Ectodermal cell (in vitro differentiated cells): ENCODE data around the gene CHD9.
"Not testable (repeated sequence)": the region's sequence is repeated elsewhere in the genome, so short reads cannot be mapped to it uniquely, and the experiment has no call there.

ENCODE experiments used
- H3K27ac ChIP-seq: 2 replicates; pipeline ENCODE4 v1.7.0; 2013; ENCODE audit warnings: mild to moderate bottlenecking, low read depth, low read length; ENCODE audit not compliant: insufficient read depth, poor library complexity, severe bottlenecking
- H3K27me3 ChIP-seq: 2 replicates; pipeline ENCODE4 v1.7.0; 2013; ENCODE audit warnings: mild to moderate bottlenecking, low read length; ENCODE audit not compliant: insufficient read depth, control insufficient read depth, poor library complexity, severe bottlenecking
- H3K36me3 ChIP-seq: one replicate; pipeline ENCODE4 v1.7.0; 2013; ENCODE audit warnings: low read length; ENCODE audit not compliant: control insufficient read depth, insufficient read depth
- H3K4me1 ChIP-seq: one replicate; pipeline ENCODE4 v1.7.0; 2013; ENCODE audit warnings: low read length; ENCODE audit not compliant: control insufficient read depth, insufficient read depth
- H3K4me3 ChIP-seq: 2 replicates; pipeline ENCODE4 v1.7.0; 2013; ENCODE audit warnings: low read depth, low read length, control low read depth; ENCODE audit not compliant: insufficient read depth
- H3K9me3 ChIP-seq: 2 replicates; pipeline ENCODE4 v1.7.0; 2013; ENCODE audit warnings: mild to moderate bottlenecking, low read length, moderate library complexity; ENCODE audit not compliant: control insufficient read depth
- WGBS, 2 experiments: methylation state at CpG; one replicate each; pipeline ENCODE4 v1.1.7; 2013; ENCODE audit warnings: missing lambda C conversion rate in 2 of 2; 5-methylcytosine and 5-hydroxymethylcytosine counted together

CHD9 gene

DNA sequence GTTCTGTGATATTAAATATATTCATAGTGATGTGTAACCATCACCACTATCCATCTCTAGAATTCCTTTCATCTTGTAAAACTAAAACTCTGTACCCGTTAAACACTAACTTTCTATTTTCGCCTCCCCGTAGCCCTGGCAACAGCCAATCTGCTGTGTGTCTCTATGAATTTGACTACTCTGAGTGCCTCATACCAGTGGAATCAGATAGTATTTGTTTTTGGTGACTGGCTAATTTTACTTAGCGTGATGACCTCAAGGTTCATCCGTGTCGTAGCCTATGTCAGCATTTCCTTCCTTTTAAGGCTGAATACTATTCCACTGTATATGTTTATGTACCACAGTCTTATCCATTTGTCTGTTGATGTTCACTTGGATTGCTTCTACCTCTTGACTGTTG lies 18.2 kb downstream of the CHD9 start:
- H3K27ac ChIP-seq, result no peak overlapping the region

DNA sequence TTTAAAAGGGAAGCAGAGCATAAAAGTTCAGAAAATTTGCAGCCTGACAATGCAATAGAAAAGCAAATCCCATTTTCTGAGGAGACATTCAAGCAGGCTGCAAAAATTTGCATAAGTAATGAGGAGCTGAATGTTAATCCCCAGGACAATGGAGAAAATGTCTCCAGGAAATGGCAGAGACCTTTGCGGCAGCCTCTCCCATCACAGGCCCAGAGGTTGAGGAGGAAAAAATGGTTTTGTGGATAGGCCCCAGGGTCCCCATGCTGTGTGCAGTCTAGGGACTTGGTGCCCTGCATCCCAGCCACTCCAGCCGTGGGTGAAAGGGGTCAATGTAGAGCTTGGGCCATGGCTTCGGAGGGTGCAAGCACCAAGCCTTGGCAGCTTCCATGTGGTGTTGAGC lies 19.5 kb downstream of the CHD9 start:
- not testable (repeated sequence) for H3K4me1 ChIP-seq, H3K4me3 ChIP-seq, H3K9me3 ChIP-seq, H3K27ac ChIP-seq, H3K27me3 ChIP-seq, H3K36me3 ChIP-seq
- 60 to 62% methylated on average over 3 of the region's 3 CpGs for WGBS, 2 experiments

More for the DNA sequence above, 18.2 kb downstream of the CHD9 start:
- 92 to 93% methylated on average over 6 of the region's 6 CpGs for WGBS, 2 experiments
- H3K4me1 ChIP-seq, result peaks cover 8% of the 10 kb centered on the region
- no peaks in the 10 kb centered on the region for H3K27me3 ChIP-seq
- H3K4me3 ChIP-seq, result no peak overlapping the region
- no peaks in the 10 kb centered on the region for H3K36me3 ChIP-seq
- H3K9me3 ChIP-seq, result peaks cover 3% of the 10 kb centered on the region

DNA sequence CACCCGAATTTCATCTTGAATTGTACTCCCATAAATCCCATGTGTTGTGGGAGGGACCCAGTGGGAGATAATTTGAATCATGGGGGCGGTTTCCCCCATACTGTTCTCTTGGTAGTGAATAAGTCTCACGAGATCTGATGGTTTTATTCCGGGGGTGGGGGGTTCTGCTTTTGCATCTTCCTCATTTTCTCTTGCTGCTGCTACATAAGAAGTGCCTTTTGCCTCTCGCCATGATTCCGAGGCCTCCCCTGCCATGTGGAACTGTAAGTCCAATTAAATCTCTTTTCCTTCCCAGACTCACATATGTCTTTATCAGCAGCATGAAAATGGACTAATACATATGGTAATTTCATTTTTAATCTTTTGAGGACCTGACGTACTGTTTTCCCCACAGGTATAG lies 20.7 kb downstream of the CHD9 start:
- not testable (repeated sequence) for H3K27ac ChIP-seq, H3K27me3 ChIP-seq, H3K36me3 ChIP-seq, H3K4me3 ChIP-seq, H3K9me3 ChIP-seq
- 91 to 93% methylated on average over 7 of the region's 7 CpGs for WGBS, 2 experiments
- H3K4me1 ChIP-seq, result peaks cover 12% of the 10 kb centered on the region

DNA sequence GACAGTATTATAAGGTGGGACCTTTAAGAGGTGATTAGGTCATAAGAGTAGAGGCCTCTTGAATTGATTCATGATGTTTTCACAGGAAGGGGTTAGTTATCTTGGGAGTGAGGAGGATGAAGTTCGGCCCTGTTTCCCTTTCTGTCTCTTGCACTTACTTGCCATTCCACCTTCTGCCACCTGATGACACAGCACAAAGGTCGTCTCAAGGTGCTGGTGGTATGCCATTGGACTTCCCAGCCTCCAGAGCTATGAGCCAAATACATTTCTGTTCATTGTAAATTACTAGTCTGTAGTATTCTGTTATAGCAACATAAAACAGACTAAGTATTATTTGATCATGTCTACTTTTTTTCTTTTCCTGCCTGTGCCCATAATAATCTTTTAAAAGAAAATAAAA lies 23.5 kb downstream of the CHD9 start:
- Histone ChIP-seq H3K27ac (no peak overlapping the region), H3K4me1 (peaks cover 10% of the 10 kb centered on the region), H3K9me3 (peaks cover under 1% of the 10 kb centered on the region), H3K4me3 (no peak overlapping the region), H3K27me3 (no peaks in the 10 kb centered on the region), H3K36me3 (no peaks in the 10 kb centered on the region)
- 93 to 95% methylated on average over 2 of the region's 2 CpGs for WGBS, 2 experiments

DNA sequence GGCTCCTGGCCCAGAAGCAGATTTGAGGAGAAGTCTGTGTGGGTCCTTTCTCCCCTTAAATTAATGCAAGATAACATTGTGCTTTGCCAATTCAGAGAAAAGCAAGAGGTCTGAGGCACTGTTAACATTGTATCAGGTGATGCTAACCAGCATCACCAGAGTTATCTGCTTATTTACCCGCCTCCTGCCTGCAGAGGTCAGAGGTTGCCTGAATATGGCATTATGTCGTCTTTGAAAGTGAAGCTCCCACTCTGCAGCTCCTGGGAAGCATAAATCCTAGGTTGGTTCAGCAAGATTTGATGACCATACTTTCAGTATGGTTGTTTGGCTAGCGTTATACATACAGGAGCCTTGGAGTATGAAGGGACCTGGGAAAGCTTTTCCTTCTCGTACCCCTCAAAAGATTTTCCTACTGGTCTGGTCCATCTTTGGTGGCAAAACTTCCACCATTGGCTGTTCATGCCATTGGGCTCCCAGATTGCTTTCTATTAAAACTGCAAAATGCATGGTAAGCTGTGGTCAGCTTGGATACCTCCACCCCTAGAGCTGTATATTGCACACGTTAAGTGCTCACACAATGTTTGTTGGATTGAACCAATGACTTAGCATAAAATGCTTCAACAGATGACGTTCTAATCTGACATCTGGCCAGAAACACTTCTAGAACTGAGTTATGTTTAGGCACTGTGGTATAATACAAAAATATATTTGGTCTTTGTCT lies 24.1 kb downstream of the CHD9 start:
- 91 to 97% methylated on average over 6 of the region's 6 CpGs for WGBS, 2 experiments

DNA sequence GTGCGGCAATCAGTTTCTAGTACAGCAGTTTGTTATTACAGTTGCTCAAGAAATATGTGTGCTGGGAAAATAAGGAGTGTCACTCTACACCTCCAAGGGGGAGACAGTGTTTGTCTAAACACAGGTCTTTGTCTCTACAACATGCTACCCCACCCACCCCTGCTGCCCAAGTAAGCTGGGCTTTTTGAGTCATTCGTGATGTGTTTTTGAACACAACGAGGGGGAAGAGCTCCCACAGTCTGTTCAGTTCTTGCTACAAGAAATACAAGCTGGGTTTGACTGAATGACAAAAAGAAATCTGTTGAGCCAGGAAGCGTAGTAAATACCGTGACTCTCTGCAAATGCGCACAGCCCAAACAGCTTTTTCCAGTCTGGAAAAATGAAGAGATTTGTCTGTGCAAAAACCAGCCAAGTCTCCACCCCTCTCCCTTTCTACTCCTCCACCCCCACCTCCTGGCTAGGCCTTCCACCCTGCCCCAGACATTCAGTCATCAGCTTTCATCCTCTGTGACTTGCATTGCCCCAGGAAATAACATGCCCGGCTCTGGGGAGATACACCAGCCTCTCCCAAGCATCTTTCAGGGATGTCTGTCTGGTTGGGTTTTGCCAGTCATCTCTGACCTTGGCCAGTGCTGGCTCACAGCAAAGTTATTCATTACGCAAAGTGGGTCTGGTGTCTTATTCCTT lies 25.7 kb downstream of the CHD9 start:
- no peaks in the 10 kb centered on the region for H3K36me3 ChIP-seq
- peaks cover 14% of the 10 kb centered on the region for H3K4me1 ChIP-seq
- no peaks in the 10 kb centered on the region for H3K9me3 ChIP-seq
- 76 to 79% methylated on average over 8 of the region's 8 CpGs for whole genome bisulfite sequencing, 2 experiments
- H3K27ac ChIP-seq, result no peak overlapping the region
- no peaks in the 10 kb centered on the region for H3K27me3 ChIP-seq
- no peak overlapping the region for H3K4me3 ChIP-seq

More for the DNA sequence above, 24.1 kb downstream of the CHD9 start:
- Histone ChIP-seq H3K9me3 (no peaks in the 10 kb centered on the region), H3K4me3 (no peak overlapping the region), H3K36me3 (no peaks in the 10 kb centered on the region), H3K4me1 (peaks cover 10% of the 10 kb centered on the region), H3K27me3 (no peaks in the 10 kb centered on the region), H3K27ac (no peak overlapping the region)

DNA sequence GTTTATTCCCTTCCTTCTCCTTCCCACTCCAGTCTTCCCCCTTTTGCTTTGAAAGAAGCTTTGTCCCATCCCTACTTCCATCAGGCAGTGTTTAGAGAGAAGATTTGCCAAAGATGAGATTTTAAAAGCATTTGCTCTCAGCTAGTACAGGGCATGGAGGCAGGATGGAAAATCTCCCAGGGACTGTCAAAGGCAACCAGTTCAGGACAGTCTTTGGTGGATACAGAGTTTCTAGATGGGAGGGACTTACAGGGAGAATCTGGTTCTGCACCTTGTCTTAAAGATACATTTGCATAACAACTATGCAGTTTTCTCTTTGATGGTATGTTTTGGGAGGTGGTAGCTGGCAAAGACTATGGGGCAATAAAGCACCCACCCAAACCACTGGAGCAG lies 26.2 kb downstream of the CHD9 start:
- Histone ChIP-seq H3K36me3 (no peaks in the 10 kb centered on the region), H3K4me3 (no peak overlapping the region), H3K27me3 (no peaks in the 10 kb centered on the region), H3K27ac (no peak overlapping the region), H3K4me1 (peaks cover 19% of the 10 kb centered on the region), H3K9me3 (no peaks in the 10 kb centered on the region)

DNA sequence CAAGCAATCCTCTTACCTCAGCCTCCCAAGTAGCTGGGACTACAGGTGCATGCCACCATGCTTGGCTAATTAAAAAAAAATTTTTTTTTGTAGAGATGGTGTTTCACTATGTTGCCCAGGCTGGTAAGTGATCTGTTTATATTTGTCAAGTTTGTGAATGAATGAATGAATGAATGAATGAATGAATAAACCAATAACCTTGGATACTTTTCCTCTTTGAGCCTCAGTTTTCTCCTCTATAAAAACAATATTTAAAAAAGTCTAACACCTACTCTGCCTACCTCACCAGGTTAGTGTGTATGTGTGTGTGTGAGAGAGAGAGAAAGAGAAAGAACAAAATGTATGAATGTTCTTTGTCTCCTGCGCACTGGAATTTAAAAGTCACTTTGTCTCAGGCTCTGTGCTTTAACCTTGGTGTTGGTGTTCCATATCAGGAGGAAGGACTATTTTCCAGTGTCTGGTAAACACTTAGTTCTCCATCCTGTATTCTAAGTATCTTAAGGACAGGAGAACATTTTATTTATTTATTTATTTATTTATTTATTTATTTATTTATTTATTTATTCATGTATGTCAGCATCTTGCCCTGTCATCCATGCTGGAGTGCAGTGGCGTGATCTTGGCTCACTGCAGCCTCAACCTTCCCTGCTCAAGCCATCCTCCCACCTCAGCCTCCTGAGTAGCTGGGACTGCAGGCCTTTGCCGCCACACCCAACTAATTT lies 27.1 kb downstream of the CHD9 start:
- Histone ChIP-seq H3K4me1 (peaks cover 19% of the 10 kb centered on the region), H3K36me3 (no peaks in the 10 kb centered on the region), H3K27me3 (no peaks in the 10 kb centered on the region), H3K9me3 (no peaks in the 10 kb centered on the region), H3K4me3 (no peak overlapping the region), H3K27ac (no peak overlapping the region)
- 89 to 90% methylated on average over 3 of the region's 3 CpGs for WGBS, 2 experiments

DNA sequence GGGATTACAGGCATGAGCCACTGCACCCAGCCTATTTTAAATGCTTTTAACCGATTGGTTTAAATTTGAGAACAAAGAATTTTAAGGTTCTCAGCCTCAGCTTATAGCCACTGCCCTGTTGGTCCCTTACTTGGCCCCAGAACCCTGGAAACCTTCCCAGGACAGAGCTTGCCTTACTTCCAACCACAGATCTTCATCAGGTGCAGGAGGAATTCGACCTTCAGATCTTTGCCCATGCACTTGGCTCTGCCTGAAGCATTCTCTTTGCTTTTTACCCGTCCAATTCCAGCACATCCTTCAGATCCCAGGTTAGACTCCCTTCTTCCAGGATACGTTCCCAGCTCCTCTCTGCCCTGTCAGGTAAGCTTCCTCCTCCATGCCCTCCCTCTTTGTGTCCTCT lies 27.7 kb downstream of the CHD9 start:
- Histone ChIP-seq H3K4me3 (no peak overlapping the region), H3K36me3 (no peaks in the 10 kb centered on the region), H3K27ac (no peak overlapping the region), H3K27me3 (no peaks in the 10 kb centered on the region), H3K4me1 (peaks cover 19% of the 10 kb centered on the region), H3K9me3 (no peaks in the 10 kb centered on the region)
- WGBS, 2 experiments, result 80 to 82% methylated on average over 4 of the region's 4 CpGs

DNA sequence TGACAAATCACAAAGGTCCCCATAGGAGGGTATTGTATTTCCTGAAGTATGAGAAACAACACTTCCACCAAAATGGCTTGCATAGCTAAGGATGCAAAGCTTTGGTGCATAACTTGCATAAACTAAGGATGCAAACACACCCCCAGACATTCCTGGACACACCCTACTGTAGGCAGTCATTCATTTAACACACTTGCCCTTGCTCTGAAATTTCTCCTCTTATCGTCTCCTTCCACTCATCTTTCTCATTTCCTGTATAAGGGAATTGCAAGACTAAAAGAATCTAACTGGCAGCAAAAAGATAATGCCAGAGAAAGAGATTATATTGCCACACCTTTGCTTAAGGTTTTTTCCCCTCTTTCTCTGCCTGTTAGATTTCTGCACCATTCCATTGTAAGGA lies 28.3 kb downstream of the CHD9 start:
- H3K4me1 ChIP-seq, result peaks cover 19% of the 10 kb centered on the region
- H3K9me3 ChIP-seq, result no peaks in the 10 kb centered on the region
- H3K4me3 ChIP-seq, result no peak overlapping the region
- WGBS, 2 experiments, result 93 to 96% methylated on average over 1 of the region's 1 CpG
- H3K27ac ChIP-seq, result no peak overlapping the region
- H3K27me3 ChIP-seq, result no peaks in the 10 kb centered on the region
- no peaks in the 10 kb centered on the region for H3K36me3 ChIP-seq
